D721Med (cell line): ENCODE results near the gene SMYD1.

Source experiments
- DNase-seq: peaks from one replicate; pipeline ENCODE4 v3.0.0; 2011; ENCODE audit warnings: low spot score; ENCODE audit not compliant: insufficient read length
- FAIRE-seq: peaks from 2 replicates; lab custom pipeline; 2011; peaks lifted over from hg19 to GRCh38; lab: Jason Lieb, UNC
- CTCF ChIP-seq: IDR thresholded peaks from 2 replicates; pipeline ENCODE4 v1.5.1; 2012; ENCODE audit warnings: mild to moderate bottlenecking, control low read depth; ENCODE audit not compliant: insufficient read depth; ENCODE audit errors: missing control alignments

Gene SMYD1

GRCh38 chr2:88100489-88100858 lies 32.8 kb downstream of the SMYD1 start:
- DNase-seq, result no peak
- FAIRE-seq, result no peak
- TF ChIP-seq CTCF, result no peak

- TF ChIP-seq CTCF, result no peak
- DNase-seq (no peak), FAIRE-seq (no peak)
Observed at GRCh38 chr2:88108796-88109195, 41.2 kb downstream of the SMYD1 start.

- no peak for TF ChIP-seq CTCF
- FAIRE-seq (no peak), DNase-seq (no peak)
Observed at GRCh38 chr2:88110830-88111229, 43.2 kb downstream of the SMYD1 start.

- FAIRE-seq, result no peak
- TF ChIP-seq CTCF, result no peak
Observed at GRCh38 chr2:88113069-88113468, 45.4 kb downstream of the SMYD1 start.

GRCh38 chr2:88114889-88115288 lies 47.3 kb downstream of the SMYD1 start:
- FAIRE-seq (no peak), DNase-seq (no peak)
- no peak for TF ChIP-seq CTCF

More at GRCh38 chr2:88113069-88113468, 45.4 kb downstream of the SMYD1 start:
- no peak for DNase-seq

GRCh38 chr2:88115825-88116518 lies 48.3 kb downstream of the SMYD1 start:
- no peak for TF ChIP-seq CTCF
- FAIRE-seq (no peak), DNase-seq (no peak)

- no peak for TF ChIP-seq CTCF
- DNase-seq (no peak), FAIRE-seq (no peak)
Observed at GRCh38 chr2:88116669-88117432, 49.2 kb downstream of the SMYD1 start.
